HEK293 (cell line): Measurements from ENCODE around the gene VOPP1.
"Not testable (repeated sequence)": the region's sequence is repeated elsewhere in the genome, so short reads cannot be mapped to it uniquely, and the experiment has no call there.

Experiments
- CTCF ChIA-PET: fragments of 350-600 bp; formaldehyde crosslinking; extraction: SDS; loops from one replicate; lab custom pipeline; 2021; ENCODE audit warnings: antibody characterized with exemption; lab: Yijun Ruan, JAX
- POLR2A ChIA-PET: fragments of 300-600 bp; formaldehyde crosslinking; extraction: SDS; loops from one replicate; lab custom pipeline; 2020; ENCODE audit warnings: antibody characterized with exemption, inconsistent platforms; lab: Yijun Ruan, JAX
- H3K27ac ChIP-seq: fragments of 200-500 bp; sonication (Bioruptor generic); 2 replicates; pipeline ENCODE4 v1.5.1; 2014; ENCODE audit warnings: low read depth, low read length, control low read depth, inconsistent platforms; ENCODE audit errors: extremely low read depth
- H3K36me3 ChIP-seq, 2 experiments: fragments of 200-500 bp in 1 of 2; sonication (Bioruptor generic) in 1 of 2; 1 replicate in 1 of 2; 2 replicates in 1 of 2; pipeline ENCODE4 v1.5.1; 2014 to 2017; ENCODE audit warnings: inconsistent platforms in 2 of 2, low read length in 2 of 2; ENCODE audit not compliant: control insufficient read depth in 2 of 2, insufficient read depth in 1 of 2
- H3K4me1 ChIP-seq: fragments of 200-500 bp; sonication (Bioruptor generic); 2 replicates; pipeline ENCODE4 v1.5.1; 2014; ENCODE audit warnings: mild to moderate bottlenecking, low read length, inconsistent platforms; ENCODE audit not compliant: control insufficient read depth, insufficient read depth
- H3K4me3 ChIP-seq: 2 replicates; pipeline ENCODE4 v1.5.1; 2011; ENCODE audit warnings: low read depth, mild to moderate bottlenecking, control low read depth, low read length, moderate library complexity
- H3K9me3 ChIP-seq: fragments of 200-500 bp; sonication (Bioruptor generic); 2 replicates; pipeline ENCODE4 v1.5.1; 2014; ENCODE audit warnings: low read depth, low read length, inconsistent platforms; ENCODE audit not compliant: control insufficient read depth, insufficient read depth
- GLIS2 ChIP-seq: fragments of 450-650 bp; formaldehyde crosslinking; IDR thresholded peaks from 2 replicates; pipeline ENCODE4 v1.5.1; 2016; ENCODE audit warnings: missing biosample characterization, missing genetic modification characterization
- KLF16 ChIP-seq: fragments of 450-650 bp; formaldehyde crosslinking; IDR thresholded peaks from 2 replicates; pipeline ENCODE4 v1.5.1; 2017; ENCODE audit warnings: missing biosample characterization, missing genetic modification characterization
- KLF7 ChIP-seq: fragments of 450-650 bp; formaldehyde crosslinking; IDR thresholded peaks from 2 replicates; pipeline ENCODE4 v1.5.1; 2016; ENCODE audit warnings: missing biosample characterization, missing genetic modification characterization, borderline replicate concordance
- ZNF302 ChIP-seq: fragments of 450-650 bp; formaldehyde crosslinking; IDR thresholded peaks from 2 replicates; pipeline ENCODE4 v1.5.1; 2016; ENCODE audit warnings: missing biosample characterization, missing genetic modification characterization, low read depth
- ZNF341 ChIP-seq: fragments of 450-650 bp; formaldehyde crosslinking; IDR thresholded peaks from 2 replicates; pipeline ENCODE4; 2016; ENCODE audit warnings: low read depth, missing biosample characterization, missing genetic modification characterization
- ZNF501 ChIP-seq: fragments of 450-650 bp; formaldehyde crosslinking; IDR thresholded peaks from 2 replicates; pipeline ENCODE4 v1.5.1; 2016; ENCODE audit warnings: missing biosample characterization, missing genetic modification characterization
- ZNF585B ChIP-seq: fragments of 450-650 bp; formaldehyde crosslinking; IDR thresholded peaks from 2 replicates; pipeline ENCODE4 v1.5.1; 2016; ENCODE audit warnings: missing biosample characterization, missing genetic modification characterization
- ZNF610 ChIP-seq: fragments of 450-650 bp; formaldehyde crosslinking; IDR thresholded peaks from 2 replicates; pipeline ENCODE4 v1.5.1; 2016; ENCODE audit warnings: missing biosample characterization, missing genetic modification characterization, borderline replicate concordance
- ZNF76 ChIP-seq: fragments of 450-650 bp; formaldehyde crosslinking; IDR thresholded peaks from 2 replicates; pipeline ENCODE4; 2016; ENCODE audit warnings: low read depth, missing biosample characterization, missing genetic modification characterization, borderline replicate concordance
- TF ChIP-seq, protein P1 (sequence below): fragments of 450-650 bp; formaldehyde crosslinking; IDR thresholded peaks from 2 replicates; pipeline ENCODE4 v1.5.1; 2016; ENCODE audit warnings: missing biosample characterization, missing genetic modification characterization

Gene VOPP1

DNA sequence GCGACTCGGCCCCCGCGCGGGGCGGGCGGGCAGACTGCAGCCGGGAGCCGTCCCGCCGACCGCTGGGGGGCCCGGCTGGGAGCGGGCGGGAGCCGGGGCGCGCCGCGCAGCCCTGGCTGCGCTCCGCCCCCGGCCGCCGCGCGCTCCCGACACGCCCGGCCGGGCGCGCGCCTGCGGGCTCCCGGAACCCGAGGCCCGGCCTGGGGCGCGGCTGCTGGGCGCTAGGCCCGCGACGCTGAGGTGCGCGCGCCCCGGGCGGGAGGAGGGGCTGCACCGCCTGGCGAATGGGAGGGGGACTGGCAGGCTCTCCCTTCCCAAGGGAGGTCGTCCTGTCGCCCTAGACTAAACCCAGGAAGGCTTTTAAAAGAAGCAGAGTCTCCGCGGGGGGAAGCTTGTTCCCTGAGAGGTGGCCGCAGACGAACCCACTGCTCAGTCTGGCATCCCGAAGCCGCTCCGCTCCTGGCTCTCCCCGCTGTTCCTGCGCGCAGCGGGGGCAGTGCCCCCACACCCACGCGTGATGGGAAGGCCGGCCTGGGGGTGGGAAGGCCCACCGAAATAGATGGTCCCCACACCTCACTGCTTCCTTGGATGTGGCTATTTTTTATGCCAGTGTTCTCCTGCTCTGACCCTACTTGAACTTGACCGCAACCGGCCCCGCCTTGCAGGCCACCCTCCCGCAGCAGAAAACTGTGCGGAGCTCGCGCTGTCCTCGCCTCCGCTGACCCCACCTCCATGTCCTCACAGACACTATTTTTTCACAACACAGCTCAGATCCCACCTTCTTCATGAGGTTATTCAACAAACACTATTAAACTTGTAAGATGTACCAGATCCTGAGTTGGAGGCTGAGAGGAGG, at the start of gene VOPP1 (continued):
- TF ChIP-seq ZNF501 (0 out of 2 replicates have a peak, but pooled peaks have one; percentile 21), GLIS2 (tag by site-specific recombination) (peak; percentile 65), ZNF302 (no peak), ZNF76 (tag by site-specific recombination) (peak; percentile 27; the same call in 1 of the 2 replicates), ZNF610 (tag by site-specific recombination) (0 out of 2 replicates have a peak, but pooled peaks have one; percentile 40), KLF7 (tag by site-specific recombination) (no peak), ZNF341 (tag by site-specific recombination) (peak; percentile 88), KLF16 (0 out of 2 replicates have a peak, but pooled peaks have one; percentile 14)

- H3K4me3 ChIP-seq = no peak overlapping the region
- H3K4me1 ChIP-seq = no peaks in the 10 kb centered on the region
- H3K9me3 ChIP-seq = no peaks in the 10 kb centered on the region
- TF ChIP-seq KLF7 (tag by site-specific recombination) (no peak), ZNF585B (peak; percentile 80)
- TF ChIP-seq, protein P1, sequence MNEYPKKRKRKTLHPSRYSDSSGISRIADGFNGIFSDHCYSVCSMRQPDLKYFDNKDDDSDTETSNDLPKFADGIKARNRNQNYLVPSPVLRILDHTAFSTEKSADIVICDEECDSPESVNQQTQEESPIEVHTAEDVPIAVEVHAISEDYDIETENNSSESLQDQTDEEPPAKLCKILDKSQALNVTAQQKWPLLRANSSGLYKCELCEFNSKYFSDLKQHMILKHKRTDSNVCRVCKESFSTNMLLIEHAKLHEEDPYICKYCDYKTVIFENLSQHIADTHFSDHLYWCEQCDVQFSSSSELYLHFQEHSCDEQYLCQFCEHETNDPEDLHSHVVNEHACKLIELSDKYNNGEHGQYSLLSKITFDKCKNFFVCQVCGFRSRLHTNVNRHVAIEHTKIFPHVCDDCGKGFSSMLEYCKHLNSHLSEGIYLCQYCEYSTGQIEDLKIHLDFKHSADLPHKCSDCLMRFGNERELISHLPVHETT (tag by site-specific recombination) = no peak
- ChIA-PET POLR2A (no interaction called here), CTCF (no interaction called here)
- H3K36me3 ChIP-seq = no peaks in the 10 kb centered on the region
- H3K27ac ChIP-seq = no peak overlapping the region
Observed at GRCh38 chr7:55618913-55619312, 46.6 kb upstream of the VOPP1 start.

DNA sequence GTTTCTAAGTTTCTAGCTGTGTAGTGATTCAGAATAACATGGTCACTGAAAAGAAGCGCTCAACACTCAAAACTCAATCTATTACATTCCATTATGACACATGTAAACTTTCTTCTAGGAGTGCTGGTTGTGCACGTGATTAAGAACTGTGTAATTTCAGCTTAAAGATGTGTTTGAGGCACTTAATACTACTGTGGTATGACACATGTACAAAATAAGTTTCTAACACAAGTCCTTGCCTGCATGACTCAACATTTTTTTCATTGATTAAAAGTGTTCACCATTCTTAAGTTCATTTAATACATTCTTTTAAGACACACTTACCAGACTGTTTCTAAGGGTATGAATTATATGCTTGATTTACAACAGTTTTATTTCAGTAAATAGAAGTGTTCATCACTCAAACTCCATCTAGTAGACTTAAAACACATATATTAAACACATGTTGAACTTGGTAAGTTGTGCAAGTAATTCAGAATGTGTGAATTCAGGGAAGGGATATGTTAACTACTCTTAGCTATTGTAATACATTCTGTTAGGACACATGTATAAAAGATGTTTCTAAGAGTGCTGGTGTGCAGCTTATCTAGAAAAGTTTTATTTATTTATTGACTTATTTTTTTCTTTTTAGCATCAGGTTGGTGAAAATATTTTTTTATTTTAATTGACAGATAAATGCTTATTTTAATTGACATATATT, 42.2 kb upstream of the VOPP1 start:
- H3K9me3 ChIP-seq, CTCF ChIA-PET, POLR2A ChIA-PET, H3K36me3 ChIP-seq, H3K27ac ChIP-seq, H3K4me3 ChIP-seq, H3K4me1 ChIP-seq: not testable (repeated sequence)

DNA sequence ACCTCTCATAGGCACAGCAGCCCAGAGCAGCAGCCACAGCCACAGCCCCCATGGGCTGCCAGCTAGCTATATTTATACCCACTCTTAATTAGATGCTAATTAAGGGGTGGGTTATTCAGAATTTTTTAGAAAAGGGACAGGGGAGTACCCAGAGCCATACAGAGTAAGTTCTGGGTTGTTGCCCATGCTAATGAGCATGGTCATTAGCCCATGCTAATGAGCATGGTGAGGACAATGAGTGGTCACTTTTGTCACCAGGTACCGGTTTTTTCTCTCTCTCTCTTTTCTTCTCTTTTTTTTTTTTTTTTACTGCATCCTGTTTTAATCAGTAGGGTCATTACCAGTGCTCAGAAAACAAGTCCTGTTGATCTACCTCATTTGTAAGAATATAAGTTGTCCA, 37.4 kb upstream of the VOPP1 start:
- CTCF ChIA-PET, POLR2A ChIA-PET: not testable (repeated sequence)

GRCh38 chr7:55605661-55606060, 33.4 kb upstream of the VOPP1 start:
- H3K27ac ChIP-seq, H3K36me3 ChIP-seq, POLR2A ChIA-PET, H3K9me3 ChIP-seq, CTCF ChIA-PET, H3K4me3 ChIP-seq, H3K4me1 ChIP-seq: not testable (repeated sequence)

More for the DNA sequence above, 37.4 kb upstream of the VOPP1 start:
- not testable (repeated sequence) for H3K4me3 ChIP-seq, H3K4me1 ChIP-seq, H3K9me3 ChIP-seq, H3K36me3 ChIP-seq, H3K27ac ChIP-seq

GRCh38 chr7:55597944-55598499, 25.7 kb upstream of the VOPP1 start:
- POLR2A ChIA-PET, H3K27ac ChIP-seq: not testable (repeated sequence)
- CTCF ChIA-PET = interaction anchor here (0.6 to 0.7 kb wide), 3 partner anchors 23 to 624 kb away, joined by 3 to 6 read pairs (median 3); no protein-coding TSS in a partner anchor

DNA sequence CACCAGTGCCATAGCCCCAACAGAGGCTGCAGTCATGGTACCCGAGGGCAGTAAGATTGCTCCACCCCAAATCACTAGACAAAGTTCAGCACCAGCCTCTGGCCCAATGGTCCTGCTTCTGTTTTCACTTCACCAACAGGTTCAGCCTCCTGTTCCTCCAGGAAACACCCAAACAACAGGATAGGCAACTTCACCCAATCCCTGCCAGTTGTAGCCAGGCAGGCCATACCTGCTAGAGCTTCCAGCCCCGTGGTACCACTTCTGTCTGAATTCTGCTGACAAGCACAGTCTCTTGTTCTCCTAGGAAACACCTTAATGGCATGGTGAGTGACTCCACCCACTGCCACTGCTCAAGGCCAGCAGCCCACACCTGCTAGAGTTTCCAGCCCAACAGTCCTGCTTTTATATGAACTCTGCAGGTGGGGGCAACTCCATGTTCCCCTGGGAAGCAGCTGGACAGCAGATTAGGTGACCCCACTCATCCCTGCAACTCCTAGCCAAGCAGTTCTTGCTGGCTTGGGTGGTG, 25.0 kb upstream of the VOPP1 start:
- H3K4me1 ChIP-seq, H3K36me3 ChIP-seq, H3K4me3 ChIP-seq, H3K9me3 ChIP-seq, H3K27ac ChIP-seq, POLR2A ChIA-PET: not testable (repeated sequence)
- CTCF ChIA-PET = interaction anchor here (0.6 to 1.2 kb wide), 4 partner anchors 23 to 367 kb away, joined by 3 to 6 read pairs (median 4); no protein-coding TSS in a partner anchor

More at GRCh38 chr7:55597944-55598499, 25.7 kb upstream of the VOPP1 start:
- H3K4me3 ChIP-seq, H3K9me3 ChIP-seq, H3K4me1 ChIP-seq, H3K36me3 ChIP-seq: not testable (repeated sequence)
